ENCODE results near the gene RAB8A. TPM values are rescaled to one million over a fixed set of nuclear protein-coding genes. Genes with fewer than 3 reads are reported as not detected.

RAB8A gene
- total and polyA plus RNA-seq, 3 experiments from 2014 or later, result 86.3 to 298 (median 268) TPM

DNA sequence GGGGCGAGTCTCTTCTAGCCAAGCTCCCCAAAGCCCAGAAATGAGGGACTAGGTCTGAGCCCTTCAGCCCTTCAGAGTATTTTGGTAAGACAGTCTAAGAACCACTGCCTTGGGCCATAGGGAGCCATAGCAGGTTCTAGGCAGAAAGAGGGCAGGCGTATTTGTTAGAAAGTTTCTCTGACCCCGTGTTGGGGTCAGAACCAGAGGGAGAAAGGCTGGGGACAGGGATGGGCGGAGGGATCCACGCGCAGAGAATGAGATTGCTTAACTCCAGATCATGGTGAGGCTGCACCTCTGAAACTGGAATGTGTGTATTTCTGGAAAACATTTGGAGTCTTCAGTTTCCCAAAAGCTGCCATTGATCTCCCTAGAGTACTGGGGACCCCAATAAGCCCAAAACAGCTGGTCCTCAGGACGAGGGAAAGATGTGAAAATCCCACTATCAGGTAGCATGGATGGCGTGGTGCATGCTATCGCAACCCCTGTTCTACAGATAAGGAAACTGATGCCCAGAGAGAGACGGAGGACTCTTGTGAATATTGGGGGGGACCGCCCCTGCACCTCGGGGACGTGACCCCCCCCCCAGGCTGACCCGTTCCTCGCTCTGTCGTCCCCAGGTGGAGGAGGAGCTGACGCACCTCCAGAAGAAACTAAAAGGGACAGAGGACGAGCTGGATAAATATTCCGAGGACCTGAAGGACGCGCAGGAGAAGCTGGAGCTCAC is 36.1 kb upstream of the RAB8A start:
- DNase-seq, result no peak
- H3K9me3 ChIP-seq (ENCODE audit: low read length), result no peaks in the 10 kb centered on the region
- POLR2A ChIA-PET, result interaction anchor here (0.6 to 1.2 kb wide), 5 partner anchors 9 to 1390 kb away, joined by 3 to 6 read pairs (median 5); no protein-coding TSS in a partner anchor
- H3K27ac ChIP-seq (ENCODE audit: low read depth, low read length), result peak overlapping the region; percentile 83
- no peaks in the 10 kb centered on the region for H3K27me3 ChIP-seq (ENCODE audit: insufficient read depth, low read length, poor library complexity, severe bottlenecking)
- CTCF ChIA-PET, result interaction anchor here (1.1 to 9.4 kb wide), 7 partner anchors 9 to 110 kb away, joined by 3 to 71 read pairs (median 6); partner anchors contain the start of genes FAM32A, HSH2D and RAB8A
- H3K4me1 ChIP-seq (ENCODE audit: insufficient read depth, low read length), result peaks cover 74% of the 10 kb centered on the region
- H3K36me3 ChIP-seq (ENCODE audit: insufficient read depth, low read length), result no peaks in the 10 kb centered on the region
- Mint-ChIP-seq H3K4me1 (peaks cover 52 to 71% (median 58%) of the 10 kb centered on the region in 3 donors), H3K4me3 (peak overlapping the region; percentile 77 to 95 (median 88)), H3K9me3 (no peaks in the 10 kb centered on the region), H3K27me3 (peaks cover 0 to 1% of the 10 kb centered on the region in 2 donors), H3K27ac (peak overlapping the region; percentile 89 to 98 (median 93)), H3K36me3 (peaks cover 0 to 7% (median 0%) of the 10 kb centered on the region in 3 donors)
- H3K4me3 ChIP-seq (ENCODE audit: low read length), result peak overlapping the region; percentile 60

DNA sequence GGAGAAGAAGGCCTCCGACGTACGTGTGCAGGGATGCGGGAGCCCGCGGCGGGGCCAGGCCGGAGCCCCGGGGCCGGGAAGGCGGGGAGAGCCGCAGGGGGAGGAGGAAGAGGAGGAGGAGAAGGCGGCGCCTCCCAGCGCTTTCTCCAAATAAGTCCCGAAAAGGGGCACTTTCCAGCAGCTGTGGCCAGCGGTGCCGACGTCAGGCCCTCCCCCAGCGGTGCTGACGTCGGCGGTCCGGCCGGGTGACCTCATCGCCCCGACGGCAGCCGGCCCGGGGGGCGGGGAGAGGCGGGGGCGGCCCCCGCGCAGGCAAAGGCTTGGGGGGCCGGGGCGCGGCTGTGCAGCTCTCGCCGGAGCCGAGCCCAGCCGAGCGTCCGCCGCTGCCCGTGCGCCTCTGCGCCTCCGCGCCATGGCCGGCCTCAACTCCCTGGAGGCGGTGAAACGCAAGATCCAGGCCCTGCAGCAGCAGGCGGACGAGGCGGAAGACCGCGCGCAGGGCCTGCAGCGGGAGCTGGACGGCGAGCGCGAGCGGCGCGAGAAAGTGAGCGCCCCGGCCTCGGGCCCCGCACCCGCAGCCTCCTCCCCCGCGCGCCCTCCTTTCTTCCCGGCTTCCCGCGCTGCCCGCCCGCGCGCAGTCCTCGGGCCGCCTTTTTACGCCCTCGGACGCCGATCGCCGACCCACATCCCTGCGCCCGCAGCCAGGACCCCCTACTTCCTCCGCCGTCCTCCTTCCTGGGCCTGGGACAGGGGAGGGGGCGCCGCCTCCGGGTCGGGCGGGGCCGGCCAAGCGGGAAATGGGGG is 35.3 kb upstream of the RAB8A start, which contains the start of gene TPM4:
Gene TPM4 (plus strand): TSS at position 342 of the 804 bp plus-strand sequence. CDS start 71 bp downstream, at position 413.
- Mint-ChIP-seq H3K4me1 (peaks cover 58 to 78% (median 64%) of the 10 kb centered on the region in 3 donors), H3K27ac (peak within 1 kb of the TSS; percentile 93 to 98 (median 98)), H3K4me3 (peak within 1 kb of the TSS; percentile 77 to 95 (median 88)), H3K9me3 (no peaks in the 10 kb centered on the region), H3K27me3 (peaks cover 0 to 1% of the 10 kb centered on the region in 2 donors), H3K36me3 (peaks cover 0 to 13% (median 0%) of the 10 kb centered on the region in 3 donors)
- no peaks in the 10 kb centered on the region for H3K27me3 ChIP-seq (ENCODE audit: insufficient read depth, low read length, poor library complexity, severe bottlenecking)
- DNase-seq, result peak; percentile 71 to 87 (median 82)
- peak within 1 kb of the TSS; percentile 69 for H3K4me3 ChIP-seq (ENCODE audit: low read length)
- ChIA-PET POLR2A (interaction anchor here (0.6 to 1.2 kb wide), 4 partner anchors 11 to 240 kb away, joined by 3 to 6 read pairs (median 5); no protein-coding TSS in a partner anchor), CTCF (interaction anchor here (1.7 to 9.4 kb wide), 6 partner anchors 9 to 109 kb away, joined by 5 to 71 read pairs (median 8); partner anchors contain the start of genes FAM32A, HSH2D and RAB8A)
- H3K4me1 ChIP-seq (ENCODE audit: insufficient read depth, low read length), result peaks cover 74% of the 10 kb centered on the region
- H3K9me3 ChIP-seq (ENCODE audit: low read length), result no peaks in the 10 kb centered on the region
- peak within 1 kb of the TSS; percentile 83 for H3K27ac ChIP-seq (ENCODE audit: low read depth, low read length)
- peaks cover 7% of the 10 kb centered on the region for H3K36me3 ChIP-seq (ENCODE audit: insufficient read depth, low read length)

DNA sequence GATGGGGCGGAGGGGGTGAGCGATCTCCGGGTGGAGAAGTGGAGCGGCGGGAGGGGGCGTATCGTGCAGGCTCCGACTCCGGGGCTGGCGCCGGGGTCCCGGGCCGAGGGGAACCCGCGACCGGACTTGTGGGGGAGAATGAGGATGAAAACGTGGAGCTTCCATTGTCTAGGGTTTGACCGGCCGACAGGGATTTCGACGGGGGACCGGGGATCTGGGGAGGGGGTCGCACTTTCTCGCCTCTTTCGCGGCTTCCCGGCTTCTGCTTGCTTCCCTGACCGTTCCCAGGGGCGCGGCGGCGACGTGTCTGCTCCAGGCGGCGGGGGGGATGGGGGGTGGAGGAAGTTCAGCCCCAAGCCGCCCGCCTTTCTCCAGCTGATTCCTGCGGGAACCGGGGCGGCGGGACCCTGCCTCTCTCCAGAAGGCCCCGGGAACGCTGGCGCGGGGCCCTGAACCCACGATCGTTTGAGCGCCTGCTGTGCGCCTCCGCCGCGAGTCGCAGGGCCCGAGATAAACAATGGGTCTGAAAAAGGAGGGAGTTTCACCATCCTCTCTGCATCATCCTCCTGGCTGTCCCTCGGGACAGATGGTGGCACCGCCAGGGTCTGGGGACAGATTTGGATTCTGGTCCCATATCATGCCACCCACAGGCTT is 34.6 kb upstream of the RAB8A start:
- no peaks in the 10 kb centered on the region for H3K27me3 Mint-ChIP-seq
- peak overlapping the region; percentile 93 to 98 (median 98) for H3K27ac Mint-ChIP-seq
- Histone ChIP-seq H3K27me3 (ENCODE audit: insufficient read depth, low read length, poor library complexity, severe bottlenecking) (no peaks in the 10 kb centered on the region), H3K4me3 (ENCODE audit: low read length) (peak overlapping the region; percentile 69), H3K36me3 (ENCODE audit: insufficient read depth, low read length) (peaks cover 14% of the 10 kb centered on the region), H3K9me3 (ENCODE audit: low read length) (no peaks in the 10 kb centered on the region), H3K4me1 (ENCODE audit: insufficient read depth, low read length) (peaks cover 72% of the 10 kb centered on the region), H3K27ac (ENCODE audit: low read depth, low read length) (peak overlapping the region; percentile 83)
- peaks cover 2 to 20% (median 5%) of the 10 kb centered on the region in 3 donors for H3K36me3 Mint-ChIP-seq
- H3K9me3 Mint-ChIP-seq, result no peaks in the 10 kb centered on the region
- DNase-seq, result no peak
- peaks cover 59 to 83% (median 72%) of the 10 kb centered on the region in 3 donors for H3K4me1 Mint-ChIP-seq
- ChIA-PET POLR2A (interaction anchor here (0.8 to 1.2 kb wide), 2 partner anchors 9 to 240 kb away, joined by 3 to 5 read pairs; no protein-coding TSS in a partner anchor), CTCF (interaction anchor here (1.0 to 9.4 kb wide), 6 partner anchors 10 to 109 kb away, joined by 3 to 71 read pairs (median 6); partner anchors contain the start of genes FAM32A and HSH2D)
- H3K4me3 Mint-ChIP-seq, result peak overlapping the region; percentile 77 to 95 (median 82)

DNA sequence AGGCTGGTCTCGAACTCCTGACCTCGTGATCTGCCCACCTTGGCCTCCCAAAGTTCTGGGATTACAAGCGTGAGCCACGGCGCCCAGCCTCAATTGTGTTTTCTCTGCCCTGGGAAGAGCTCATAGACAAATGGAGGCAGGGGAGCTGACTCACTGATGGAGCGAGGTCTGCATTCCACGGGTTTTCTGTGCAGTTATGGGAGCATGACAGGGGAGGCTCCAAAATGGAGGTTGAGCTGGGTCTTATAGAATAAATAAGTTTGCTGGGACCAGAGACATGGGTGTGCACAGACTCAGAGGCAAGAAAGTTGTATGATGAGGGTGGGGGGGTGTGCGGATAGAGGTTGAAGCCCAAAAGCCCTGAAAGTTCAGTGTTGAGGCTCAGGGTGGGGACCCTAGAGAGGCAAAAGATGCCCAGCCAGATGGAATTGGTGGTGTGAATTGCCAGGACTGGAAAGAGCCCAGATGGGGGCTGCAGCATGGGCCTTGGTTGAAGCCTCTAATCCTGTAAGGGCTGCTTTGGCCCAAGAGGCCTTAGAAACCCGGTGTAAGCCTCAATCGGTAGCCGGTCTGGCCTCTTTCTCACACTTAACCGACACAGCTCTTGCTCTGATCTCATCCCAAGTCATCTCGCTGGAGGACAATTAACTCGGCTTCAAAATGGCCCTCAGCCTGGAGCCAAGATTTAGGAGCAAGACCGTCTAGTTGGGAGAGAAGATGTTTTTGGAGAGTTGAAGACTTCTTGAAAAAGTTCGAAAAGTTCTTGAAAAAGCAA is 33.5 kb upstream of the RAB8A start:
- peak overlapping the region; percentile 77 to 95 (median 82) for H3K4me3 Mint-ChIP-seq
- H3K36me3 Mint-ChIP-seq, result peaks cover 3 to 31% (median 5%) of the 10 kb centered on the region in 3 donors
- H3K4me1 Mint-ChIP-seq, result peaks cover 58 to 82% (median 71%) of the 10 kb centered on the region in 3 donors
- Histone ChIP-seq H3K27me3 (ENCODE audit: insufficient read depth, low read length, poor library complexity, severe bottlenecking) (no peaks in the 10 kb centered on the region), H3K36me3 (ENCODE audit: insufficient read depth, low read length) (peaks cover 23% of the 10 kb centered on the region), H3K4me1 (ENCODE audit: insufficient read depth, low read length) (peaks cover 69% of the 10 kb centered on the region), H3K9me3 (ENCODE audit: low read length) (no peaks in the 10 kb centered on the region), H3K4me3 (ENCODE audit: low read length) (peak overlapping the region; percentile 69), H3K27ac (ENCODE audit: low read depth, low read length) (peak overlapping the region; percentile 74)
- H3K9me3 Mint-ChIP-seq, result no peaks in the 10 kb centered on the region
- CTCF ChIA-PET, result interaction anchor here (0.6 to 9.4 kb wide), 6 partner anchors 8 to 344 kb away, joined by 3 to 71 read pairs (median 8); no protein-coding TSS in a partner anchor
- DNase-seq, result peak in 1 of 5 donors; percentile 26
- peak overlapping the region; percentile 93 to 98 (median 98) for H3K27ac Mint-ChIP-seq
- POLR2A ChIA-PET, result interaction anchor here (0.5 to 2.2 kb wide), 6 partner anchors 8 to 293 kb away, joined by 3 to 15 read pairs (median 4); partner anchors contain the start of gene RAB8A
- H3K27me3 Mint-ChIP-seq, result no peaks in the 10 kb centered on the region

DNA sequence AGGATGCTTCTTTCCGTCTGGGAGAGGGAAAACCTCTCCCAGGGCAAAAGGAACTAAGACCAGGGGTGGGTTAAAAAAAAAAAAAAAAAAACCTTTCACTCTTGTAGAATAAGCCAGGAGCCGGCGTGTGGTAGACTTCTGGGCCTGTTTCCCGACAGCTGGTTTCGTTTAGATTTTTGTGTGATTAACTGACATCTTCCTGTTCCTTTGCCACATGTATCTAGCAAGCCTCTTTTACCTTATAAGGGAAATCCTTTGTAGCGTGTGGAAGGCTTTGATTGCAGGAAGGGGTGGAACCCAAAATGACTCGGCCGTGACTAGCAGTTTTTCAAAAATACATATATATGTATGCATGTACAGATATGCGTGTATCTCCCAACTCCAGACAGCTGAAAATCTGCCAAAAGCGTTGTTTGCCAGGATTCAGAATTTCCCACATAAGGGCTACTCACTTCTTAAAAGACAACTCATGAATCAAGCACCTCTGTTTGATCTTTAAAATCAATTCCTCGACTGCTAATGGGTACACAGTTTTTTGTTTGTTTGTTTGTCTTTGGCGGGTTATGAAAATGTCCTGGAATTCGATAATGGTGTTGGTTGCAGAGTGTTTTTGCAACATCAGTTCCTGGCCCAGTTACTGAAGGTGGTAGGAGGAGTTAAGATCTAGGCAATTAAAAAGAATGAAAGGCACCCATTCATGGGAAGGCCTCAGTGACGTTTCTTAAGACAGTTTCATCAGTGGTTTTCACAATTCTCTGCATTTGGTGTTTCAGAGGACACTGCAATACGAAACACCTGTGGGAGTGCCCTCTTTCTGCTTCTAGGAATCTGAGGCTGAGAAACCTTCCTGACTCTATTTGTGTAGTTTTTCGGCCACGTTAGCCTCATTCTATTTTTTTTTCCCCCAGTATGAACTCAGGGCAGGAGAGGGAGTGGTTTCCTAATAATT is 32.7 kb upstream of the RAB8A start:
- H3K9me3 ChIP-seq (ENCODE audit: low read length), result no peaks in the 10 kb centered on the region
- no peaks in the 10 kb centered on the region for H3K9me3 Mint-ChIP-seq
- H3K27ac Mint-ChIP-seq, result peak overlapping the region; percentile 93 to 98 (median 98)
- H3K36me3 ChIP-seq (ENCODE audit: insufficient read depth, low read length), result peaks cover 32% of the 10 kb centered on the region
- peak; percentile 60 to 86 (median 84) for DNase-seq
- peak overlapping the region; percentile 74 for H3K27ac ChIP-seq (ENCODE audit: low read depth, low read length)
- peak overlapping the region; percentile 77 to 95 (median 82) for H3K4me3 Mint-ChIP-seq
- peak overlapping the region; percentile 69 for H3K4me3 ChIP-seq (ENCODE audit: low read length)
- ChIA-PET CTCF (interaction anchor here (0.6 to 9.4 kb wide), 7 partner anchors 8 to 344 kb away, joined by 3 to 71 read pairs (median 7); no protein-coding TSS in a partner anchor), POLR2A (interaction anchor here (0.6 to 2.2 kb wide), 7 partner anchors 9 to 522 kb away, joined by 3 to 15 read pairs (median 3); partner anchors contain the start of gene RAB8A)
- H3K4me1 ChIP-seq (ENCODE audit: insufficient read depth, low read length), result peaks cover 63% of the 10 kb centered on the region
- H3K4me1 Mint-ChIP-seq, result peaks cover 58 to 81% (median 66%) of the 10 kb centered on the region in 3 donors
- H3K27me3 ChIP-seq (ENCODE audit: insufficient read depth, low read length, poor library complexity, severe bottlenecking), result no peaks in the 10 kb centered on the region
- peaks cover 5 to 39% (median 7%) of the 10 kb centered on the region in 3 donors for H3K36me3 Mint-ChIP-seq
- no peaks in the 10 kb centered on the region for H3K27me3 Mint-ChIP-seq
